Fibroblast of the aortic adventitia (primary cell): ENCODE measurements around the gene NMNAT2. TPM values are rescaled to one million over a fixed set of nuclear protein-coding genes. Genes with fewer than 3 reads are reported as not detected.

Experiments
- DNase-seq: peaks from one replicate; pipeline ENCODE4 v3.0.0-alpha.2; 2010; ENCODE audit warnings: low read depth
- H3K4me3 ChIP-seq: 2 replicates; pipeline ENCODE4 v1.5.1; 2011; ENCODE audit warnings: low read depth, mild to moderate bottlenecking, control low read depth, low read length, moderate library complexity
- total RNA-seq: library from RNA; depleted of rRNA; stranded (reverse); fragments of >200 nt; gene quantifications from 2 replicates; pipeline ENCODE4 v1.2.3, GENCODE V29; 2012; ENCODE audit warnings: low replicate concordance
- TF ChIP-seq, protein P1 (sequence below): IDR thresholded peaks from 2 replicates; pipeline ENCODE4 v1.5.1; 2011; ENCODE audit warnings: mild to moderate bottlenecking, low read length, control low read depth, inconsistent platforms; ENCODE audit not compliant: insufficient read depth

NMNAT2 gene
- total RNA-seq, 1 donor, result 3.4 TPM

DNA sequence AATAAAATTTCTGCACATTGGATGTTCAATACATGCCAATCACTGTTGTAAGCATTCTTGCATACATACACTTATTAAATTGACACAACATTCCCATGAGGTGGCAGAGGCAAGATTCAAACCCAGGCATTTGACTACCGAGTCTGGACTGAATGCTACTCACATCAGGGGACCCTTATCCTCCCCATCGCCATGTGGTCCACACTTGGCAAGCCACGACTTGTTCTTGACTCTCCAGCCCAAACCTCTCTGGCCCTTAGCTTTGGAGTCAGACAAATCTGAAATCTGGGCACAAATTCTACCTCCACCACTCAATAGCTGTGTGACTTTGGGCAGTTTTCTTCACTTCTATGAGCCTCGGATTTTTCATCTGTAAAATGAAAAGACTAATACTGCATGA is 57.1 kb downstream of the NMNAT2 start:
- H3K4me3 ChIP-seq, result no peak overlapping the region
- TF ChIP-seq, protein P1, sequence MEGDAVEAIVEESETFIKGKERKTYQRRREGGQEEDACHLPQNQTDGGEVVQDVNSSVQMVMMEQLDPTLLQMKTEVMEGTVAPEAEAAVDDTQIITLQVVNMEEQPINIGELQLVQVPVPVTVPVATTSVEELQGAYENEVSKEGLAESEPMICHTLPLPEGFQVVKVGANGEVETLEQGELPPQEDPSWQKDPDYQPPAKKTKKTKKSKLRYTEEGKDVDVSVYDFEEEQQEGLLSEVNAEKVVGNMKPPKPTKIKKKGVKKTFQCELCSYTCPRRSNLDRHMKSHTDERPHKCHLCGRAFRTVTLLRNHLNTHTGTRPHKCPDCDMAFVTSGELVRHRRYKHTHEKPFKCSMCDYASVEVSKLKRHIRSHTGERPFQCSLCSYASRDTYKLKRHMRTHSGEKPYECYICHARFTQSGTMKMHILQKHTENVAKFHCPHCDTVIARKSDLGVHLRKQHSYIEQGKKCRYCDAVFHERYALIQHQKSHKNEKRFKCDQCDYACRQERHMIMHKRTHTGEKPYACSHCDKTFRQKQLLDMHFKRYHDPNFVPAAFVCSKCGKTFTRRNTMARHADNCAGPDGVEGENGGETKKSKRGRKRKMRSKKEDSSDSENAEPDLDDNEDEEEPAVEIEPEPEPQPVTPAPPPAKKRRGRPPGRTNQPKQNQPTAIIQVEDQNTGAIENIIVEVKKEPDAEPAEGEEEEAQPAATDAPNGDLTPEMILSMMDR, result no peak
- DNase-seq, result no peak

DNA sequence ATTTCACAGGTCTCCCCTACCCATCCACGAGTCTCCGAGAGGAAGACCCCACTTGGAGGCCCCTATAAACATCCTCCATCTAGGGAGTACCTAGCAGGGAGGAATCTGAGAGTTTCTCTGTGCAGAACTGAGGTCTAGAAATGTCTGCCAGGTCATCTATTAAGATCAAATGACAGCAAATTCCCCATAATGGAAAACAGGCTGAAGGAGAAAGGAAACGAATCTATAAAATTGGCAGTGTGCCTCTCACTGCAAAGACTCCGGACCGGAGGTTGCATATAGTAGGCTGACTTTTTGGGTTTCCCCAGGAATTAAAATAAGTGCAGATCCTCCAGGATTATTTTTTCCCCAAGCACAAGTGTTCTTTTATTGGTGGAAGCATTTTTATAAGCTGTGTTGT is 57.7 kb downstream of the NMNAT2 start:
- TF ChIP-seq, protein P1, result no peak
- H3K4me3 ChIP-seq, result no peak overlapping the region
- no peak for DNase-seq

DNA sequence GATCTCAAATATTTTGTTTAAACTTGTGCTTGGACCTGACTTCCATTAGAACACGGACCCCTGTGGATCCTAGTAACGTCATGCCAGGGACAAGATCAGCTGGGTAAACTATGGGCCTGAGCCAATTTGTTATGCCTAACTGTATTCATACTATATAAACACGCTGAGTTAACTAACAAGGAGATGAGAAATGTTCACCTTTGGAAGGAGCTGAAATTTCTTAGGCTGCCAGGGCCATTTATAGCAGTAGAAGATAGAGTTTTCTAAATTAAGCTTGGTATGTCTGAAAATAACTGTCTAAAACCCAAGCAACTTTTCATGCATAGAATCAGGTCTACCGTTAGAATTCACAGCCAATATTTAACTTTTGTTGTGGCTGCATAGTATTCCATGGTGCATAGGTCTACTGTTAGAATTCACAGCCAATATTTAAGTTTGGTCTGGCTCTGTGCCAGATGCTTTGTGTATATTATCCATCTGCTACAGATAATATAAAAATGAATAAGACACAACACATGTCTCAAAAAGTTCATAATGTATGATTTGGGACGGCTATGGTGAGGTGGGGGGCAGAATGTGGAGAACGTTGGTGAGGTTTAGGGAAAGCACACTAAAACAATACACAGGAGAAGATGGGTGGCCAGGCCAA is 61.5 kb downstream of the NMNAT2 start:
- no peak overlapping the region for H3K4me3 ChIP-seq
- TF ChIP-seq, protein P1, result no peak
- no peak for DNase-seq

DNA sequence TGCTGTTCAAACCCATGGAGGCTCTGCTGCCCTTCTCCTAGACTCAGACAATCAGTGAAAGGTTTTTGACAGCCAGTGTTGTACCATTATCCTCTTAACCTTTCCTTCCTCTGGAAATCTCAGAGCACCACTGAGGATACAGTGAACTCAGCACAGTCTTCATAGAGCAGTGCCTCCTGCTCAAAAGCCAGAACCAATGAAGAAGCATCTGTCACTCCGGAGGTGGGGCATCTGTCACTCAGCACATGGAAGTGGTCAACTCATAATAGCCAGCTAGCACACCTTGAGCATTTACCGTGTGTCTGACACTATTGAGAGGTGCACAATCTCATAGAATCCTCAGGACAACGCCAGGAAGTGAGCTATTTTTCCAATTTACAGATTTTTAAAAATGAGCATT is 62.4 kb downstream of the NMNAT2 start:
- TF ChIP-seq, protein P1, result no peak
- H3K4me3 ChIP-seq, result no peak overlapping the region
- no peak for DNase-seq

DNA sequence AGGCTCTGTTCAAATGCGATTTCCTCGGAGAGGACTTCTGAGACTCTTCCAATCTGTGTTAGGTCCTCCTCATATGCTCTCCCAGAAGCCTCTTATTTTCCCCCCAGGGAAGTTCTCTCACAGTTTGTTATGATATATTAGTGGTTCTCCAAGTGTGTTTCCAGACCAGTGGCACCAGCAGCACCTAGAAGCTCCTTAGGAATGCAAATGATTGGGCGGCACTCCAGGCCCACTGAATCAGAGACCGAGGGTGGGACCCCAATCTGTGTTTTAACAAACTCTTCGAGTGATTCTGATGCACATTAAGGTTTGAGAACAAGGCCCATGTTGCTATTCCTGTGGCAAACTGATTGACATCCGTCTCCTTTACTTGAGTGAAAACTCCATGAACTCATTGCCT is 63.0 kb downstream of the NMNAT2 start:
- no peak for DNase-seq
- TF ChIP-seq, protein P1, result no peak

DNA sequence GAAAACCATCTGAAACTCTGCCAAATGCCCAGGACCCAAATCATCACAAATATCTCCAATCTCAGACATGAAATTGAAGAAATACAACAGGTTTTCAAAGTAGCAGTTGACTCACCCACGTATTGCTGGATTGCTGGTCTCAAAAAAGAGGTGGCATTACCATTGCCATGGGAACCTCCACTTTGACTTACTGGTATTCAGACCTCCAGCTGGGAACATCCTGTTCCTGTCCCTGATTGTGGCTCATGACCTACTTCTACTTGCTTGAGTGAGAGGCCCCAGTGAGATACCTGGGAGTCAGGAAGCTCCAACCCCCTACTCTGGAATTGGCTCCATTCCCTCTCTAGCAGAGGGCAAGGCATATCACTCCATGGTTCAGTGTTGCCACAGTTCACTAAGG is 64.6 kb downstream of the NMNAT2 start:
- no peak for DNase-seq
- H3K4me3 ChIP-seq, result no peak overlapping the region
- TF ChIP-seq, protein P1, result no peak

More for the DNA sequence above, 63.0 kb downstream of the NMNAT2 start:
- no peak overlapping the region for H3K4me3 ChIP-seq

DNA sequence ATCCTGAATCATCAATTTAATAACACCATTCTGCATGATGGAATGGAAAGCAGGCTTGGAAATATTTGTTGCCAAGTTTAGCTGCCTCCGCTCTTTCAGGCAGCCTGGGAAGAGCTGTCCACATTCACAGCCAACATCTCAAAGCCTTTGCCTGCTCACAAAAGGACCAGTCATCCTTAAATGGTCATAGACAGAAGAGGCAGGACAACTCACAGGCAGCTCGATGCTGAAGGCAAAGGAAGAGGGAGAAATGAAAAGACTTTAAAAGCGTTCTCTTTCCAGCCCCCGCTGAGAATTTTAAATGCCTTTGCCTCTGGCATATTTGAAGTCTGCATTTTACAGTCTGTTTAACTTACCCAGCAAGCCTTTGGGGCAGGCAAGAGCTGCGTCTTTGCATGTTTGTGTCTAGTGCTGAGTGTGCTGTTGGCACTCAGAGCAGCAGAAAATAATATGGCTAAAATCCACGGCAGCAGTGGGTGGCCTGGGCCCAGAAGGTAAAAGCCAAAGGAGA is 68.9 kb downstream of the NMNAT2 start:
- TF ChIP-seq, protein P1, result no peak
- DNase-seq, result peak; percentile 64
- H3K4me3 ChIP-seq, result no peak overlapping the region
